ENCODE results near the gene HAPLN3. TPM values are rescaled to one million over a fixed set of nuclear protein-coding genes. Genes with fewer than 3 reads are reported as not detected.

Gene HAPLN3
- total RNA-seq, 1 donor from 2014 or later: 4.4 TPM

DNA sequence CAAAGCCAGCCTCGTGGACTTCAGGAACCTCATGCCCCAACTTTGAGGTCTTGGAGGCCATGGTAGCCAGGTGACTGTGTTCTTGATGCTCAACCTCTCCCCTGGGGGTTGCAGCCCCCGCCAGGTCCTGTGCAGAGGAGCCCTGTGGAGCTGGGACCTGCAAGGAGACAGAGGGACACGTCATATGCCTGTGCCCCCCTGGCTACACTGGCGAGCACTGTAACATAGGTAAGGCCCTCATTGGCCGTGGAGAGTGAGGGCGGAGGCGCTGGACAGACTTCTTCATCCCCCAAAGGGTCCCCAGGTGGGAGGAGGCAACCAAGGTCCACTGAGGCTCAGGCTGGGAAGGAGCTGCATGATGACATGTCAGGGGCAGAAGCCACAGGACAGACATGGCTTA is 35.1 kb downstream of the HAPLN3 start:
- no peak for DNase-seq

DNA sequence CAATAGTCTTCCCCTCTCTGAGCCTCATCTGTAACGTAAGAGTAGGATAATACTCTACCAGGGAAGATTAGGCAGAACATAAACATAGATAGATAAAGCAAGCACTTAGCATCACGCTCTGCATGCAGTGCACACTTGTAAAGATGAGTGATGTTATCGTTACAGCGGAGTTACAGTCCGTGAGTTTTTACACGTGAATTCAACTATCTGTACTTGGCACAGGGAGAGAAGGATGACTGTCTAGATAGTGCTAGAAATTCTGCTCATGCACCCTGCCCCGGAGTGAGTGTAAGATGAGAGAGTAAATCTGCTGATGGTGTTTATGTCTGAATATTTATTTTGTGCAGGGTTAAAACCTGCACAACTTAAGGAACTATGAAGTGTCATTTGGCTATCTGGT is 35.8 kb downstream of the HAPLN3 start:
- no peak for DNase-seq

DNA sequence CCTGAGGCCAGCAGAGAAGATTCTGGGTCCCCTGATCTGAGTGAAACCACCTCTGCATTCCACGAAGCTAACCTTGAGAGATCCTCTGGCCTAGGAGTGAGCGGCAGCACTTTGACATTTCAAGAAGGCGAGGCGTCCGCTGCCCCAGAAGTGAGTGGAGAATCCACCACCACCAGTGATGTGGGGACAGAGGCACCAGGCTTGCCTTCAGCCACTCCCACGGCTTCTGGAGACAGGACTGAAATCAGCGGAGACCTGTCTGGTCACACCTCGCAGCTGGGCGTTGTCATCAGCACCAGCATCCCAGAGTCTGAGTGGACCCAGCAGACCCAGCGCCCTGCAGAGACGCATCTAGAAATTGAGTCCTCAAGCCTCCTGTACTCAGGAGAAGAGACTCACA is 36.4 kb downstream of the HAPLN3 start:
- no peak for DNase-seq

DNA sequence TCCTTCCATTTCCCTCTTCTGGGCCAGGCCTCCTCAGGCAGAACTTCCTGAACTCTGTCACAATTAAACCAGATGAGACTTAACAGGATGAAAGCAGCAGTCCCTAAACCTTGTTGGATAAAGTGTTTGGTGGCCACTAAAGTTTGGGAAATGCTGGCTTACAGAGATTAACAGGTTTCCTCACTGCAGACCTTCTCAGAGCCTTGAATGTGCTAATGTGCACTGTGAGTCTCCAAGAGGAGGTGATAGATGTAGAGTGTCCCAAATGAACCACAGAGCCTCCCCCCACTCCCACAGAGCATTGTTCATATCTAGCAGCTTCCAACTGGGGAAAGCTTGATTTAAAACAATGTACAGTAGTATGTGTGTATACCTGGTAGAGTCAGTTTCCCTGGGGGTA is 42.9 kb downstream of the HAPLN3 start:
- no peak for DNase-seq

DNA sequence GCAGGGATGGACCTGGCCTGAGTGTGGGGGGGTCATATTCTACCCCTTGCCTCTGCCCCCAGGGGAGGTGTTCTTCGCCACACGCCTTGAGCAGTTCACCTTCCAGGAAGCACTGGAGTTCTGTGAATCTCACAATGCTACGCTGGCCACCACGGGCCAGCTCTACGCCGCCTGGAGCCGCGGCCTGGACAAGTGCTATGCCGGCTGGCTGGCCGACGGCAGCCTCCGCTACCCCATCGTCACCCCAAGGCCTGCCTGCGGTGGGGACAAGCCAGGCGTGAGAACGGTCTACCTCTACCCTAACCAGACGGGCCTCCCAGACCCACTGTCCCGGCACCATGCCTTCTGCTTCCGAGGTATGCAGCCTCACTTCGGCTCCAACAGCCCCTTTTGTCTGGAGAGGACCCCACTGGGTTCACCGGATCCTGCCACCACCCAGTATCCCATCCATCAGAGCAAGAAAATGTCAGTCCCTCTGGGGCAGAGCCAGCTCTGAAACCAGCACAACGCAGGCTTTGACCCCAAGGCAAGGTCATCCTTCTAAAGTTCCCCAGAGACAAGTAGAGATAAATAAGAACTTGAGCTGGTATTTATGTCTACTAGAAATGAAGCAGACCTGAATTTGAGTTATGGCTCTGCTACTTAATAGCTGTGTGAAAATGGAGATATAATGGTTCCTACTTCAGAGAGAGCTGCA is 45.8 kb downstream of the HAPLN3 start:
- DNase-seq: no peak

DNA sequence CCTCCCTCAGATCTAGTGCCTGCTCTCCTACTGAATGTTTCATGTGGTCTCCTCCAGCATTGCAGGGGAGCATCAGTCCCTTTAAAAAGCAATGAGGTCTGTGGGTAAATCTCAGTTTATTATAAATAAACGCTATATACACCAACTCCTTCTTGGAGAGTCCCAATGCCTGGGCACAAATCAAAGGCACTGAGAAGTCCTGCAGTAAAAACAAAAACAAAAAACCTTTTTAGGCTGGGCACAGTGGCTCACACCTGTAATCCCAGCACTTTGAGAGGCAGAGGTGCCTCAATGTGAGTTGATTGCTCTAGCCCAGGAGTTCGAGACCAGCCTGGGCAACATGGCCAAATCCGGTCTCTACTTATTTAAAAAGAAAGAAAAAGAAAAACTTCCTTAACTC is 47.1 kb downstream of the HAPLN3 start:
- no peak for DNase-seq

DNA sequence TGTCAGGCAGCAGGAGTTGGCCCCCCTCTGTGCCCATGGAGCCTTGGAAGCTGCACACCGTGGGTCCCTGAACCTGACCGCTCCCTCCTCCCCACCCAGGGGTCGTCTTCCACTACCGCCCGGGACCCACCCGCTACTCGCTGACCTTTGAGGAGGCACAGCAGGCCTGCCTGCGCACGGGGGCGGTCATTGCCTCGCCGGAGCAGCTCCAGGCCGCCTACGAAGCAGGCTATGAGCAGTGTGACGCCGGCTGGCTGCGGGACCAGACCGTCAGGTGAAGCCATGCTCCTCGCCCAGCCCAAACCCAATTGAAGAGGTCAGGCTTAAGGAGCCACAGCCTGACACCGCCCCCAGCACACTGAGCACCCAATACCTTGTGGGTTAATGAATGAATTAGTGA is 48.2 kb downstream of the HAPLN3 start:
- no peak for DNase-seq

DNA sequence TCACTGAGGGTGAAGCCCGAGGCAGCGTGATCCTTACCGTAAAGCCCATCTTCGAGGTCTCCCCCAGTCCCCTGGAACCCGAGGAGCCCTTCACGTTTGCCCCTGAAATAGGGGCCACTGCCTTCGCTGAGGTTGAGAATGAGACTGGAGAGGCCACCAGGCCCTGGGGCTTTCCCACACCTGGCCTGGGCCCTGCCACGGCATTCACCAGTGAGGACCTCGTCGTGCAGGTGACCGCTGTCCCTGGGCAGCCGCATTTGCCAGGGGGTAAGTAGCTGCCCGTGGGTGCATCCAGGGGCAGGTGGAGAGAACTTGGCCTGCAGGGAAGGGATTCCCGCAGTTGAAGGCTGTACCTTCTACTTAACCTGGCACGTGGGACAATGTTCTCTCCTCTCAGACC is 49.7 kb downstream of the HAPLN3 start:
- DNase-seq: no peak

DNA sequence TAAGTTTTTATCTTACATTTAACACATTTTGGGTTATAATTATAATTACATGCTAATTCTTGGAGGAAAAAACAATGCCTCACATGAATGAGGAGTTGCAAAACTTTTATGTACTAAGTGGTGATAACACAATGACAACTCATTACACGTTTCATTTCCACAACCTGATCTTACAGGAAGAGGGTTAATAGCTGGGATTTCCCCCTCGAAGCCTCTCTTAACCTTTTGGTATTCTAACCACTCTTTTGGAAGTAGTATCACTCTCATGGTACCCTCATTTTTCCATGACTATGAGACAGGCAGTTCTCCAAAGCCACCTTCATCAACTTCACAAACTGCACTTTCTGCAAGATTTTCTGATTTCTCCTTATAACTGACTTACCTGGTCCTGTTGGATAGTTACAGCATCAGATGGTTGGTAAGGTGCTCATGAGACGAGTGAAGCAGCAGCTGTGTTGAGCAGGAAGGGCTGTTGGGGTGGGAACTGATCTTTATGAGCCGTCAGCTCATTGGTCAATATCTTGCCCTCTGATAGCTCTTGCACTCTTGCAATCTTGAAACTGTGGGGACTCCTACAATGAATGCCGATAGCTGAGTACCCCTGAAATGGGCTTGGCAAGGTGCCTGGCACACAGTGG is 50.5 kb downstream of the HAPLN3 start:
- no peak for DNase-seq

DNA sequence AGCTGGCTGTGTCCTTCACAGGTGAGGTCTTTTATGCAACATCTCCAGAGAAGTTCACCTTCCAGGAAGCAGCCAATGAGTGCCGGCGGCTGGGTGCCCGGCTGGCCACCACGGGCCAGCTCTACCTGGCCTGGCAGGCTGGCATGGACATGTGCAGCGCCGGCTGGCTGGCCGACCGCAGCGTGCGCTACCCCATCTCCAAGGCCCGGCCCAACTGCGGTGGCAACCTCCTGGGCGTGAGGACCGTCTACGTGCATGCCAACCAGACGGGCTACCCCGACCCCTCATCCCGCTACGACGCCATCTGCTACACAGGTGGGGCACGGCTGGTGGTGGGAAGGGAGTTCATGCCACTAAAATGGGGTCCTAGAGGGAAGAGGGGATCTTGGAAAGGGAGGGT is 52.0 kb downstream of the HAPLN3 start:
- no peak for DNase-seq

DNA sequence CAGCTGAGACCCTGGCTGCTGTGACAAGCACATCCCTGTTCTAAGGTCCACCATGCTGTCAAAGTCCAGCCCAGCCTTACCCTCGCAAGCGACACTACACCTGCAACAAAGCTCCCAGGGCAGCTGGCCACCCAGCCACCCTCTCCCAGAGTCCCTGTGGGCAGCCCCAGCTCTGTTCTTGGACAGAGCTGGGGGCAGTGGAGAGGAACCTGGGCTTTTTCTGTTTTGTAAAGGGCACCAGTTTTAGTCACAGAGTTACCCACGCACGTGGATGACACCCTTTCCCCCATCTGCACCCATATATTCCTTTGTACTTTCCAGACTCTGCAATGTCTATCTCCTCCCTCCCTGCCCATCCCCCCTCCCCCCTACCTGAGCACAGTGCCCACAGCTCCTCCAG is 53.2 kb downstream of the HAPLN3 start:
- no peak for DNase-seq

DNA sequence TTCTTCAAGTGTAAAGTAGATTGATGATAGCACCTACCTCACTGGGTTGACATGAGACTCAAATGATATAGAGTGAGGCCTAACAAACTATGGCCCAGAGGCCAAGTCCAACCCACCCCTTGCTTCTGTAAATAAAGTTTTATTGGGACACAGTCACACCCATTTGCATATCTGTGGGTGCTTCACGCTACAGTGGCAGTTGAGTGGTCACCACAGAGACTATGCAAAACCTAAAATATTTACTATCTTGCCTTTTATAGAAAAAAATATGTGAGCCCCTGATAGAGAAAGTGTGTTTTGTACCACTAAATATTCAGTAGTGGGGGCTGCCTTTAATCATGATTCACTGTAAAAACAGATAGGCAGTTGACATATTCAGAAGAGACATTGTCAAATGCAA is 54.1 kb downstream of the HAPLN3 start:
- DNase-seq: no peak

DNA sequence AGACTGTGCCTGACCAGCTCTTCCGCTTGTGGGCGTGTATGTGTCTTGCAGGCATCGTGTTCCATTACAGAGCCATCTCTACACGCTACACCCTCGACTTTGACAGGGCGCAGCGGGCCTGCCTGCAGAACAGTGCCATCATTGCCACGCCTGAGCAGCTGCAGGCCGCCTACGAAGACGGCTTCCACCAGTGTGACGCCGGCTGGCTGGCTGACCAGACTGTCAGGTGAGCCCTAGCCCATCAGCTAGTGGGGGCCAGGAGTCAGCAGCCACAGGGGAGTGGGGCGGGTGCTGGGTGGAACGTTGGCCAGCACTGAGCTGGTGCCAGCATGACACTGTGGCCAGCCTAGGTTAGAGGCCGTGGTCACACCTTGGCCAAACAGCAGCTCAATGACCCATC is 55.4 kb downstream of the HAPLN3 start:
- no peak for DNase-seq

DNA sequence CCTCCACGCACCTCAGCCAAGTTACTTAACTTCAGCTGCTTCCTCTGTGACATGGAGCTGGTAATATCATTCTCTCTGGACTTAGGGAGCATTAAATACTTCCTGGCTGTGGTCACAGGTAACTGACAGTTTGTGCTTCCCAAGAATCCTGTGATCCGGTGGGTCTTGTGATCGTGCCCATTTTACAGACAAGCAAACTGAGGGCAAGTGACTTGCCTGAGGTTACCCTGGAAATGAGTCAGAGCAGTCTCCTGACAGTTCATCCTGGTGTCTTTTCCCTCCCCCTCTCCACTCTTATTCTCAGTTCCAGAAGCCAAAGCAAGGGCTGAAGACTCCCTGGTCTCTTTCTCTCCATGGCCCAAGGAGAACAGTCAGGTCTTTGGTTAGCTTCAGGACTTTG is 56.2 kb downstream of the HAPLN3 start:
- DNase-seq: no peak

DNA sequence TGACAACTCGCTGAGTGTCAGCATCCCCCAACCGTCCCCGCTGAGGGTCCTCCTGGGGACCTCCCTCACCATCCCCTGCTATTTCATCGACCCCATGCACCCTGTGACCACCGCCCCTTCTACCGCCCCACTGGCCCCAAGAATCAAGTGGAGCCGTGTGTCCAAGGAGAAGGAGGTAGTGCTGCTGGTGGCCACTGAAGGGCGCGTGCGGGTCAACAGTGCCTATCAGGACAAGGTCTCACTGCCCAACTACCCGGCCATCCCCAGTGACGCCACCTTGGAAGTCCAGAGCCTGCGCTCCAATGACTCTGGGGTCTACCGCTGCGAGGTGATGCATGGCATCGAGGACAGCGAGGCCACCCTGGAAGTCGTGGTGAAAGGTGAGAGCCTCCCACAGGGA is 56.7 kb downstream of the HAPLN3 start:
- no peak for DNase-seq

DNA sequence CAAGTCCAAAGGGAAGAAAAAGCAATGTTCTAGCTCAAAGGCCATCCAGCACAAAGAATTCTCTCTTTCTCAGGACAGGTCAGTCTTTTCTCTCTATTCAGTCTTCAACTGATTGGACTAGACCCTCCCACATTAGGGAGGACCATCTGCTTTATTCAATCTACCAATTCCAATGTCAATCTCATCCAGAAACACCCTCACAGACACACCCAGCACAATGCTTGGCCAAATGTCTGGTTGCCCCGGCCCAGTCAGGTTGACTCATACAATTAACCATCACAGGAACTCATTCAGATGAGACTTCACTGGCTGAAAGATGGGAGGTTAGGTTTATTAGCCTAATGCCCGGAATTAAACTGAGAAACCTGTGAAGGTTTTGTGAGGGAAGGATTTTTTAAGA is 59.7 kb downstream of the HAPLN3 start:
- no peak for DNase-seq

DNA sequence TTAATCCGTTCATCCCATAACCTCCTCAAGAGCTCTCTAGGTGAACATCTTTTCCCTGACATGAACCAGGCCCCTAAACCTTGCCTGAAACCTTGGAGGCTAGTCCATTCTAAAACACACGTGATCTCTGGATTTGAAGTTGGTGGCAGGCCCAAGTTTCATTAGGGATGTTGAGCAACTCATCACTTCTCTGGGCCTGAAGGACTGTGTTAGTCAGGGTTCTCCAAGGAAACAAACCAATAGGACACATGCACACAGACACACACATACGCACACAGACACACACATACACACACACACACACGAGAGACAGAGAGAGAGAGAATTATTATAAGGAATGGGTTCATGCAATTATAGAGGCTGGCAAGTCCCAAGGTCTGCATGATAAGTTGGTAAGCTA is 60.2 kb downstream of the HAPLN3 start:
- no peak for DNase-seq

DNA sequence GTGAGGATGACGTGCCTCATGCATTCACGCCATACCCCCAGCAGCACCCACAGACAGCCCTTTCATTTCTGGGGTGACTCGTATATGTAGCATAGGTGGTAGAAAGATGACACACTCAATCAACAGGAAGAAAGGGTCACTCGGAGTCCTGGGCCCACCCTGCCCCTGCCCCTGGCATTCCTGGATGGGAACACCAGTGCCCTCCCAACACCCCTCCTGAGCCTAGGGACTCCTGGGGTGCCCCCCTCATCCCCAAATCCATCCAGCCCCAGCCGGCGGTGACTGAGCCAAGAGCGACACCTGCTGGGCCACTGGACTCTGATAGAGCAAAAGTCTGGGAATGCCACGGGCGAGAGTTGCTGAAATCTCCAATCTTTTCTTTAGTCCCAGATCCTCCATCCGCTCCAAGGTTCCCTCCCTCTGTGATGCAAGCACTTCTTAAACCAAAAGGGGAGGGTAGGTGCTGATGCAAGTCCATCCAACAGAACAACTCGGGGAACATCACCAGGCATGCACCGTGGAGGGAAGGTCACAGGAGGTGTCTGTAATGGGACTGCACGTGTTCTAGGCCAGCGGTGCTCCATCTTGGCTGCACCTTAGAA is 61.0 kb downstream of the HAPLN3 start:
- DNase-seq: peak; percentile 25

DNA sequence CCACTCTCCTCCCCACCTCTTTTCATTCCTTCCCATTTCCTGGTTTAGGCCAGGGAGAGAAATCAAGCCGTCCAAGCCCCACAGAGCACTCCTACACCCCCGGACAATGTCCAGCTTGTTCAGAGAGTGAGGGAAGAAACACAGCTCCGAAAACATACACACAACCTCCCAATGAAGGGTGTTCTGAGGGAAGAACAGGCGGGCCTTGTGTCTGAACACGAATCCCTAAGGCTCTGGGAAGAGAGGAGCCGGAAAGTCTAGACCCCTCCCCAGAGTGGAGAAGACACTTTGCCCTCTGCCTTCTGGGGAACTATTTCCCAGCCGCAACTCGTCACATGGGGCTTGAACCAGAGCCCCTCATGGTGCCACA is 61.6 kb downstream of the HAPLN3 start:
- DNase-seq: no peak

DNA sequence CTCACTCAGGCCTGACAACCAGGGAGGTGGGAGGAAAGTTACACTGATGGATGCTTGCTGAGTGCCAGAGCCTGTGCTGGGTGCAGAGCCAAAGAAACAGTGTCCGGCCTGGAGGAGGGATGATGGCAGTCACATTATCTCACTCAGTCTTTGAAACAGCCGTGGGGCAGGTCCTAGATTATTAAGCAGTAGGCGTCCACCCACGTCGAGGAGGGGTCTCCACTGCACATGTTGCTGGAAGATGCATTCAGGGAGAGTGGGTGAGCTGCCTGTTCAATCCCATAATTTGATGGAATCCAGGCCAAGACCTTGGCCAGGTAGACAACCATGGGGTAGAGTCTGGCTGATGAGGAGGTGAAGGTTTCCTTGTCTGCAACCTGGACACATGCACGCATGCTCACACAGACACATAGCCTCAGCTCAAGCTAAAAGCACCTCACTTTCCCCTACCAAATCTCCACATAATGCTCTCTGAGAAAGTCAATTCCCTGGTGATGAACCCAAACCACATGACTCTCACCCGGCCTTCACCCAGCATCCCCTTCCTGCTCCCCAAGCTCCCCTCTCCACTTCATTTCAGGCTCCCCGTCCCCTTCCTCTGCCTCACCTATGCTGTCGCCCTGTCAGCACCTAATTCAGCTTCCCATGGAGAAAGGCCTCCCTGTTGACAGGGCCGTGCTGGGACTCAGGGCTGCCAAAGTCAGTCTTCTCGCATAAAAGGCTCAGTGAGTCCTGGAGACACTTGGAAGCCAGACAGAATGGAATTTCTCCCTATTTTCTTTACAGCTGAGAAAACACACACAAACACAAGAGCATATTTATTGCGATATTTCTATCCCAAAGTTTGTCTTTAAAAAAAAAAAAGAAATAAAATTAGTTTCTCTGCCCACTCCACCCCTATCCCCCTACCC is 62.3 kb downstream of the HAPLN3 start:
- DNase-seq: no peak

DNA sequence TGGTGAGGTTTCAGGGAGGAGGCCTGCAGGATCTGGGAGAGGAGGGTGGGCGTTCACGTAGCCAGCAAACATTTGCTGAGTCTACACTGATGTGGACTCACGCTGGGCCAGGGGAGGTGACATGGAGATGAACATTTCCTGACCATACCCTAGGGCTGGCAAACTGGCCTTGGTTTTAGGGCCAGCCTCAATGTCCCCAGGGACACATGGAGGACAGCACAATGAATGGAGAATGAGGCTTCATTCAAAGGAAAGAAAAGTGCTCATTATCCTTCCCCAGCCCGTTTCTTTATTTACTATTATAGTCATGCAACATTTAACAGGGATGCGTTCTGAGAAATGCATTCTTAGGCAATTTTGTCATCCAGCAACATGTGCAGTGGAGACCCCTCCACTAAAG is 65.3 kb downstream of the HAPLN3 start:
- no peak for DNase-seq

DNA sequence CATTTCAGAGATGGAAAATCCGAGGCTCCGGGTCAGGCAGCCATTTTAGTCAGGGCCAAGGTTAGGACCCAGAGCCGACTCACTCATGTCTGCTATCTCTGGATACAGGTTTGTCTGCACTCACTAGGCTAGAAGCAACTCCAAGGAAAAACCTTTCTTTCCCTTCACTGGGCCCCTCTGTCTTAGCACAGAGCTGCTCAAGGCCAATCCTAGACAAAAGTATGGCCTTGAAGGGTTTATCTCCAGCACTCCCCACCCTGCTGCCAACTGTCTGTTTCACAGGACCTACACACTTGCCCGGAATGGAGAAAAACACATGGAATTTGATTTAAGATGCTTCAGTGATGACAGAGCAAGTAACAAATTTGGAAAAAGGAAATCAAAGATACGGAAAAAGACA is 66.6 kb downstream of the HAPLN3 start:
- DNase-seq: no peak
